ENCODE data around the gene FOXP1. TPM values are rescaled to one million over a fixed set of nuclear protein-coding genes. Genes with fewer than 3 reads are reported as not detected.

The FOXP1 gene
- total RNA-seq, 1 experiment from 2014 or later = 58.4 TPM

DNA sequence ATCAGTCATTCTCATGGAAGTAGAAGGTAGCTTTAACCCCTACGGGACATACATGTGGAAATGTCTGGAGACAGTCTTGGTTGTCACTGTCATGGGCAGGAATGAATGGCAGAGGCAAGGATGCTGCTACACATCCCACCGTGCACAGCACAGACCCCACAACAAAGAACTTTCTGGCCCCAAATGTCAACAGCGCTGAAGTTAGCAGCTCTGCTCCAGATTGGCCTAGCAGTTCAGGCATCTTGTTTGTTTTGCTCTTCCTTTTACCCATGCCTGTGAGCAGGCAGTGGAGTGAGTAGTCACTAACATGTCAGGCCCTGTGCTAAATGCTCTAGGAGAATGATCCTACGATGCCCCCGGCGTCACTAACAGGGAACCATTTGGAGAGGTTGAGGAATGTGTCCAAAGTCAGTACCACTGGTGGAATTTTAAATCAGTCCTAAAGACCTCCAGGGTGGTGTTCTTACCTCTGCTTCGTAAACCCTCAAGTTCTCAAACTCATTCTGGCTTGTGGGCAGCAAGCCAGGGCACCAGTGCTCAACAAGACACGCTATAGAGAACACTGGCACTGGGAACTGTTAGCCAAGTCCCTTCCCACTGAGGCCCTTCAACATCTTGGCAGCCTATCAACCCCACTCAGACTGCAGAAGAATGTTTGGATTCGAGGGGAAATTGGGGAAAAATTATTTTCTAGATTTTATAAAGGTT is 142.2 kb downstream of the FOXP1 start:
- Histone ChIP-seq H3K27me3 (replicated peaks; ENCODE audit: insufficient read depth, low read depth, low read length, poor library complexity) (no peaks in the 10 kb centered on the region), H3K9me3 (ENCODE audit: low read depth, low read length, poor library complexity, severe bottlenecking) (no peaks in the 10 kb centered on the region), H3K27ac (ENCODE audit: low read depth, low read length, poor library complexity, severe bottlenecking) (no peak overlapping the region), H3K36me3 (ENCODE audit: insufficient read depth, low read length, poor library complexity, severe bottlenecking) (no peaks in the 10 kb centered on the region), H3K4me3 (ENCODE audit: low read depth, low read length, poor library complexity, severe bottlenecking) (no peak overlapping the region), H3K4me1 (ENCODE audit: insufficient read depth, low read length, poor library complexity, severe bottlenecking) (no peaks in the 10 kb centered on the region)
- DNase-seq (ENCODE audit: low spot score) = no peak
- TF ChIP-seq, protein P1, sequence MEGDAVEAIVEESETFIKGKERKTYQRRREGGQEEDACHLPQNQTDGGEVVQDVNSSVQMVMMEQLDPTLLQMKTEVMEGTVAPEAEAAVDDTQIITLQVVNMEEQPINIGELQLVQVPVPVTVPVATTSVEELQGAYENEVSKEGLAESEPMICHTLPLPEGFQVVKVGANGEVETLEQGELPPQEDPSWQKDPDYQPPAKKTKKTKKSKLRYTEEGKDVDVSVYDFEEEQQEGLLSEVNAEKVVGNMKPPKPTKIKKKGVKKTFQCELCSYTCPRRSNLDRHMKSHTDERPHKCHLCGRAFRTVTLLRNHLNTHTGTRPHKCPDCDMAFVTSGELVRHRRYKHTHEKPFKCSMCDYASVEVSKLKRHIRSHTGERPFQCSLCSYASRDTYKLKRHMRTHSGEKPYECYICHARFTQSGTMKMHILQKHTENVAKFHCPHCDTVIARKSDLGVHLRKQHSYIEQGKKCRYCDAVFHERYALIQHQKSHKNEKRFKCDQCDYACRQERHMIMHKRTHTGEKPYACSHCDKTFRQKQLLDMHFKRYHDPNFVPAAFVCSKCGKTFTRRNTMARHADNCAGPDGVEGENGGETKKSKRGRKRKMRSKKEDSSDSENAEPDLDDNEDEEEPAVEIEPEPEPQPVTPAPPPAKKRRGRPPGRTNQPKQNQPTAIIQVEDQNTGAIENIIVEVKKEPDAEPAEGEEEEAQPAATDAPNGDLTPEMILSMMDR (conservative IDR thresholded peaks at IDR 0.05; ENCODE audit: low read depth, low read length) = no peak
- no peak for TF ChIP-seq EZH2 (IDR thresholded peaks at IDR 0.05; ENCODE audit: borderline replicate concordance, low read depth, low read length, poor library complexity, severe bottlenecking)
- no TSS peak for BruUV-seq (replicated peaks)
- intact Hi-C loops (cut with micrococcal nuclease; ENCODE audit: unreplicated experiment) = no loop called here
- POLR2A ChIA-PET (ENCODE audit: low non-redundant PET) = no interaction called here
- CTCF ChIA-PET = no interaction called here

DNA sequence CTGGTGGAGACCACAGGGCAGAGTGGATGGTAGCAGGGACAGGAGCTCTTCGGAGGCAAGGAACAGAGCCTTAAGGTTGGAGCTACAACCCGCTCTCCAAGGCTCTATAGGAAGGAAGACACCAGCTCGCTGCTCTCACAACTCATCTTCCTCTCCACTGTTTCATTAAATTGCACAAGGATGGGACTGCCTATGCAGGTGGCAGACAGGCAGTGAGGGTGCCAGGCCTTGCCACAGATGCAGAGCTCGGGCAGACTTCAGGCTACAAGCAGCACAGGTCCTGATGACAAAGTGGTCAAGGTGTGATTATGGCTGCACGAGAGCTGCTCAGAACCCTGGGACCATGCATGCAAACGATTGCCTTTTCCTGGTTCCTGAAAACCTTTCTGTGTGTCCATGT is 144.6 kb downstream of the FOXP1 start:
- Histone ChIP-seq H3K27me3 (replicated peaks; ENCODE audit: insufficient read depth, low read depth, low read length, poor library complexity) (no peaks in the 10 kb centered on the region), H3K4me1 (ENCODE audit: insufficient read depth, low read length, poor library complexity, severe bottlenecking) (no peaks in the 10 kb centered on the region), H3K9me3 (ENCODE audit: low read depth, low read length, poor library complexity, severe bottlenecking) (no peaks in the 10 kb centered on the region), H3K36me3 (ENCODE audit: insufficient read depth, low read length, poor library complexity, severe bottlenecking) (no peaks in the 10 kb centered on the region), H3K4me3 (ENCODE audit: low read depth, low read length, poor library complexity, severe bottlenecking) (no peak overlapping the region), H3K27ac (ENCODE audit: low read depth, low read length, poor library complexity, severe bottlenecking) (no peak overlapping the region)
- DNase-seq (ENCODE audit: low spot score) = no peak
- no TSS peak for BruUV-seq (replicated peaks)
- POLR2A ChIA-PET (ENCODE audit: low non-redundant PET) = no interaction called here
- TF ChIP-seq, protein P1 (conservative IDR thresholded peaks at IDR 0.05; ENCODE audit: low read depth, low read length) = no peak
- no peak for TF ChIP-seq EZH2 (IDR thresholded peaks at IDR 0.05; ENCODE audit: borderline replicate concordance, low read depth, low read length, poor library complexity, severe bottlenecking)
- CTCF ChIA-PET = no interaction called here
- intact Hi-C loops (cut with micrococcal nuclease; ENCODE audit: unreplicated experiment) = no loop called here

DNA sequence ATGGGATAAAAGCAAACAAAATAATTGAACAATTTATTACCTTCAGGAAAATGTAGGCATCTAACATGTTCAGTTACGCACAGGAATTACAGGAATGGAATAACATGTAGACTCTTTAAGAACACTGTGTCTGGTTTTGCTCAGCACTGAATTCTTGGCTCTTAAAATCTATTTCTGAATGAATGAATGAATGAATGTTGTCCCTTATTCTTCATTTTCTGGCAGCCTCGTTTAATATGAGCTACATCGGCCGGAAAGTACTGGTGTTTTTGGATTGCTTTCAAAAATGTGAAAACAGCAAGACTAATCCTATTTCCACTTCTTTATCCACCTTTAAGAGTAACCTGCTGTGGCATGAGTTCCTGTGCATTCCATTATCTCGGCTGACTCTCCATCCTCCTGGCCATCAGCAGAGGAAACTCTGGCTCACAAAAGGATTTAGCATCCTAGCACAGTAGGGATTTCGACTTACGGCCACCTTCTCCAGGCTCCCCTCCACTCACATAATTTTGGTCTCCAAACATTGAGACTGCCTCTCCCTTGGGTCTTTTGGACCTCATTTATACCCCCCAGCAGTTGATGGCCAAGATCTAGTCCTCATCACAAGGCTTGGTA is 145.3 kb downstream of the FOXP1 start:
- no TSS peak for BruUV-seq (replicated peaks)
- TF ChIP-seq, protein P1 (conservative IDR thresholded peaks at IDR 0.05; ENCODE audit: low read depth, low read length) = no peak
- no peak for TF ChIP-seq EZH2 (IDR thresholded peaks at IDR 0.05; ENCODE audit: borderline replicate concordance, low read depth, low read length, poor library complexity, severe bottlenecking)
- intact Hi-C loops (cut with micrococcal nuclease; ENCODE audit: unreplicated experiment) = no loop called here
- Histone ChIP-seq H3K36me3 (ENCODE audit: insufficient read depth, low read length, poor library complexity, severe bottlenecking) (no peaks in the 10 kb centered on the region), H3K4me1 (ENCODE audit: insufficient read depth, low read length, poor library complexity, severe bottlenecking) (no peaks in the 10 kb centered on the region), H3K9me3 (ENCODE audit: low read depth, low read length, poor library complexity, severe bottlenecking) (no peaks in the 10 kb centered on the region), H3K27ac (ENCODE audit: low read depth, low read length, poor library complexity, severe bottlenecking) (no peak overlapping the region), H3K4me3 (ENCODE audit: low read depth, low read length, poor library complexity, severe bottlenecking) (no peak overlapping the region), H3K27me3 (replicated peaks; ENCODE audit: insufficient read depth, low read depth, low read length, poor library complexity) (no peaks in the 10 kb centered on the region)
- CTCF ChIA-PET = no interaction called here
- POLR2A ChIA-PET (ENCODE audit: low non-redundant PET) = no interaction called here
- peak; percentile 35 for DNase-seq (ENCODE audit: low spot score)
